IPS-15b (cell line): ENCODE results near the gene ALS2CL.
"Not testable (repeated sequence)": the region's sequence is repeated elsewhere in the genome, so short reads cannot be mapped to it uniquely, and the experiment has no call there.

Experiments
- H3K27me3 ChIP-seq: one replicate; pipeline ENCODE4 v1.6.1; 2013; ENCODE audit warnings: low read length; ENCODE audit not compliant: control insufficient read depth, insufficient read depth
- H3K36me3 ChIP-seq: one replicate; pipeline ENCODE4 v1.6.1; 2013; ENCODE audit warnings: low read length; ENCODE audit not compliant: control insufficient read depth, insufficient read depth
- H3K4me1 ChIP-seq: one replicate; pipeline ENCODE4 v1.6.1; 2013; ENCODE audit warnings: mild to moderate bottlenecking, low read length; ENCODE audit not compliant: control insufficient read depth, insufficient read depth
- H3K4me3 ChIP-seq: one replicate; pipeline ENCODE4 v1.5.1; 2013; ENCODE audit warnings: low read depth, low read length
- H3K9ac ChIP-seq: one replicate; pipeline ENCODE4 v1.6.1; 2013; ENCODE audit warnings: low read depth, mild to moderate bottlenecking, low read length
- H3K9me3 ChIP-seq: one replicate; pipeline ENCODE4 v1.6.1; 2013; ENCODE audit warnings: mild to moderate bottlenecking, low read length; ENCODE audit not compliant: control insufficient read depth, insufficient read depth

Gene ALS2CL, protein sequence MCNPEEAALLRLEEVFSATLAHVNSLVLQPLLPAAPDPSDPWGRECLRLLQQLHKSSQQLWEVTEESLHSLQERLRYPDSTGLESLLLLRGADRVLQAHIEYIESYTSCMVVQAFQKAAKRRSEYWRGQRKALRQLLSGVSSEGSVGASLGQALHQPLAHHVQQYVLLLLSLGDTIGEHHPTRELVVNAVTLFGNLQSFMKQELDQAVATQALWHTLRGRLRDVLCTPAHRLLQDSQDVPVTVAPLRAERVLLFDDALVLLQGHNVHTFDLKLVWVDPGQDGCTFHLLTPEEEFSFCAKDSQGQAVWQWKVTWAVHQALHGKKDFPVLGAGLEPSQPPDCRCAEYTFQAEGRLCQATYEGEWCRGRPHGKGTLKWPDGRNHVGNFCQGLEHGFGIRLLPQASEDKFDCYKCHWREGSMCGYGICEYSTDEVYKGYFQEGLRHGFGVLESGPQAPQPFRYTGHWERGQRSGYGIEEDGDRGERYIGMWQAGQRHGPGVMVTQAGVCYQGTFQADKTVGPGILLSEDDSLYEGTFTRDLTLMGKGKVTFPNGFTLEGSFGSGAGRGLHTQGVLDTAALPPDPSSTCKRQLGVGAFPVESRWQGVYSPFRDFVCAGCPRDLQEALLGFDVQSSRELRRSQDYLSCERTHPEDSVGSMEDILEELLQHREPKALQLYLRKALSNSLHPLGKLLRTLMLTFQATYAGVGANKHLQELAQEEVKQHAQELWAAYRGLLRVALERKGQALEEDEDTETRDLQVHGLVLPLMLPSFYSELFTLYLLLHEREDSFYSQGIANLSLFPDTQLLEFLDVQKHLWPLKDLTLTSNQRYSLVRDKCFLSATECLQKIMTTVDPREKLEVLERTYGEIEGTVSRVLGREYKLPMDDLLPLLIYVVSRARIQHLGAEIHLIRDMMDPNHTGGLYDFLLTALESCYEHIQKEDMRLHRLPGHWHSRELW

GRCh38 chr3:46693038-46693891 lies at the start of gene ALS2CL:
ALS2CL (minus strand) TSS chr3:46693679; CDS start chr3:46689440, 4,239 bp downstream.
- Histone ChIP-seq H3K4me1 (peaks cover 4% of the 10 kb centered on the region), H3K27me3 (peaks cover 20% of the 10 kb centered on the region), H3K36me3 (no peaks in the 10 kb centered on the region), H3K9me3 (no peaks in the 10 kb centered on the region), H3K4me3 (peak within 1 kb of the TSS; percentile 68), H3K9ac (no peak within 1 kb of the TSS)

GRCh38 chr3:46742992-46743585 lies 49.6 kb upstream of the ALS2CL start:
- Histone ChIP-seq H3K4me1 (no peaks in the 10 kb centered on the region), H3K36me3 (no peaks in the 10 kb centered on the region), H3K9me3 (no peaks in the 10 kb centered on the region), H3K27me3 (no peaks in the 10 kb centered on the region), H3K4me3 (no peak overlapping the region), H3K9ac (no peak overlapping the region)

- H3K27me3 ChIP-seq, H3K4me3 ChIP-seq, H3K9ac ChIP-seq, H3K36me3 ChIP-seq, H3K4me1 ChIP-seq, H3K9me3 ChIP-seq: not testable (repeated sequence)
Observed at GRCh38 chr3:46739565-46739964, 46.1 kb upstream of the ALS2CL start.

DNA sequence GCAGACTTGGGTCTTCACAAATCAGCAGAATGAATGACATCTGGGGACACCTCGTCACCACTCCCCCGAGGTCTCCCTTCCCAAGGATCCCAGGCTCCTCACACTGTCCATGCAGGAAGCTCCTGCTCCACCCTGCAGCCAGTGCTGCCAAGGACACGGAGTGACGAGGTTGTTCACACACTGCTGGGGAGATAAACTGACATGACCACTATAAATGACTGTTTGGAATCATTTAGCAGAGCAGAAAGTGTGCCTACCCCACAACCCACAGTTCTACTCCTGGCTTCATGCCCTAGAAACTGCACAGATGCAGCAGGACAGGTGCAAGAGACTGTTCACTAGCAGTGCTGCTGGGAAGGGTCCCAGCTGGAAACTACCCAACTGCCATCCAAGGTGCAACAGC lies 43.9 kb upstream of the ALS2CL start:
- Histone ChIP-seq H3K36me3 (no peaks in the 10 kb centered on the region), H3K4me3 (no peak overlapping the region), H3K27me3 (no peaks in the 10 kb centered on the region), H3K4me1 (no peaks in the 10 kb centered on the region), H3K9ac (no peak overlapping the region), H3K9me3 (no peaks in the 10 kb centered on the region)

- Histone ChIP-seq H3K9ac (no peak overlapping the region), H3K4me3 (no peak overlapping the region), H3K4me1 (no peaks in the 10 kb centered on the region), H3K36me3 (no peaks in the 10 kb centered on the region), H3K9me3 (no peaks in the 10 kb centered on the region), H3K27me3 (no peaks in the 10 kb centered on the region)
Observed at GRCh38 chr3:46736006-46736872, 42.8 kb upstream of the ALS2CL start.

GRCh38 chr3:46734773-46735172 lies 41.3 kb upstream of the ALS2CL start:
- Histone ChIP-seq H3K27me3 (no peaks in the 10 kb centered on the region), H3K4me3 (no peak overlapping the region)

DNA sequence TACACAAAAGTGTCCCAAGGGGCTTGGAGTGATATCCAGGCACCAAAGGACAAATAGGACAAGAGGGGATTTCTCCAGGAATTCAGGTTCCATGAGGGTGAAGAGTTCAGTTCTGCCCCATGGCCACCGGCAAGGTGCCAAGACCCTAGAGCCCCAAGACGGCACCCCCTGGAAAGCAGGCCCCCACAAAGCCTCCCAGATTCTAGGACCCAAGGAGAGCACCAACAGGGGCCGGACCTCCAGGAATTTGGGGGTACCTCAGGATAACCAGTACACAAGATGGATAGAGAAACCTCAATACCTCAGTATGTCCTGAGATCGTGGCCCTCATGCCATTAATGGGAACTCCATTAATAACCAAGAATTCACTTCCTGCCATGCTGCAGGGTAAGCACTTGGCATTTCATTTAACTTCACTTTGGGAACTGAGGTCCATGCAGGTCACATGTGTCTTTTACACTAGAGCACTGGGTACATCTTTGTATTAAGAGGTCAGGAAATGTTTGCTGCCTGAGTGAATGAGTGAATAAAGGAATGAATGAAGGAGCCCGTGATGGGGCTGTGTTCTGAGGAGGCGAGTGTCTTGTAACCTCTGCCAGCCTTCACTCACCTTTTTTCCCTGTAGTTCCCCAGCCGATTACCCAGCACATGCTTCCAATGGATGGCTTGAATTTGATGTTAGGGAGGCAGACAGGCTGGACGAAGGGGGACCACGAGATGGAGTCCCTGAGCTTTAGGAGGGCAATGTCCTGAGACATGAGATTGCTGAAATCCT lies 39.7 kb upstream of the ALS2CL start:
- Histone ChIP-seq H3K27me3 (no peaks in the 10 kb centered on the region), H3K9me3 (no peaks in the 10 kb centered on the region), H3K4me3 (no peak overlapping the region), H3K36me3 (no peaks in the 10 kb centered on the region), H3K9ac (no peak overlapping the region), H3K4me1 (no peaks in the 10 kb centered on the region)

More at GRCh38 chr3:46734773-46735172, 41.3 kb upstream of the ALS2CL start:
- no peaks in the 10 kb centered on the region for H3K9me3 ChIP-seq
- no peaks in the 10 kb centered on the region for H3K4me1 ChIP-seq
- H3K9ac ChIP-seq, result no peak overlapping the region
- no peaks in the 10 kb centered on the region for H3K36me3 ChIP-seq

DNA sequence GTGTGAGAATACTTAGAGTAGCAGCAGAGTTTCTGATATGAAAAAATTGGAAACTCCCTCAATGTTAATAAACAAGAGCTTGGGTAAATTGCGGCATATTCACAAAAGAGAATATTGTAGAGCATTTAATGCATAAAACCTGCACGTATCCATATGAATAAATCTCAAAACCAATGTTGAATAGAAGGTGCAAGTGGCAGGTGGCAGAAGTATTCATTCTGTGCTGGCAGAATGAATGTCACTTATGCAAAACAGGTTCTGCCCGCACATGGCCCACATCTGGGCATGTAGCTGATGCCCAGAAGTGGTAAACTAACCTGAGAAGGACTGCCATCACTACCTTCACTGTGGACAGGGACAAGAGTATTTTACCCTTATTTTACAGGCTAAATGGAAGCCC lies 38.3 kb upstream of the ALS2CL start:
- Histone ChIP-seq H3K36me3 (no peaks in the 10 kb centered on the region), H3K27me3 (no peaks in the 10 kb centered on the region), H3K4me1 (no peaks in the 10 kb centered on the region), H3K9me3 (no peaks in the 10 kb centered on the region), H3K9ac (no peak overlapping the region), H3K4me3 (no peak overlapping the region)

DNA sequence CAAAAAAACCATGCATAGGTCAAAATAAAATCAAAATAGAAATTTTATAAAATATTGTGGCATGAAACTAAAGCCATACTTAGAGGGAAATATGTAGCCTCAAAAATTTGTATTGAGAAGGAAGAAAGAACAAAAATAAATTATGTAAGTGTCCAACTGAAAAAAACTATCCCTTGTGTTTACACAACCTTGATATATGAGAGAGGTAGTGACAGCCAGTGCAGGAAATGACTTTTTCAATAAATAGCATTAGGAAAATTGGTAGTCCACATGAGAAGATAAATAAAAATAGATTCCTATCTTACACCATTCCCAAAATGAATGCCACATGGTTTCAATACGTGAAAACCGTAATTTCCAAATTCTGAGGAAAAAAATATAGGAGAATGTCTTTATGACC lies 37.3 kb upstream of the ALS2CL start:
- H3K4me1 ChIP-seq, result peaks cover 4% of the 10 kb centered on the region
- H3K4me3 ChIP-seq, result no peak overlapping the region
- no peaks in the 10 kb centered on the region for H3K36me3 ChIP-seq

GRCh38 chr3:46729038-46729437 lies 35.6 kb upstream of the ALS2CL start:
- Histone ChIP-seq H3K4me1 (peaks cover 4% of the 10 kb centered on the region), H3K4me3 (no peak overlapping the region), H3K9me3 (no peaks in the 10 kb centered on the region), H3K27me3 (no peaks in the 10 kb centered on the region), H3K9ac (no peak overlapping the region), H3K36me3 (no peaks in the 10 kb centered on the region)

More for the DNA sequence above, 37.3 kb upstream of the ALS2CL start:
- Histone ChIP-seq H3K9me3 (no peaks in the 10 kb centered on the region), H3K9ac (no peak overlapping the region), H3K27me3 (no peaks in the 10 kb centered on the region)
